Measurements from ENCODE around the gene FSIP1. TPM values are rescaled to one million over a fixed set of nuclear protein-coding genes. Genes with fewer than 3 reads are reported as not detected.

FSIP1 gene
- total and polyA plus RNA-seq, 4 donors = 3.6 to 7.3 (median 5.1) TPM

DNA sequence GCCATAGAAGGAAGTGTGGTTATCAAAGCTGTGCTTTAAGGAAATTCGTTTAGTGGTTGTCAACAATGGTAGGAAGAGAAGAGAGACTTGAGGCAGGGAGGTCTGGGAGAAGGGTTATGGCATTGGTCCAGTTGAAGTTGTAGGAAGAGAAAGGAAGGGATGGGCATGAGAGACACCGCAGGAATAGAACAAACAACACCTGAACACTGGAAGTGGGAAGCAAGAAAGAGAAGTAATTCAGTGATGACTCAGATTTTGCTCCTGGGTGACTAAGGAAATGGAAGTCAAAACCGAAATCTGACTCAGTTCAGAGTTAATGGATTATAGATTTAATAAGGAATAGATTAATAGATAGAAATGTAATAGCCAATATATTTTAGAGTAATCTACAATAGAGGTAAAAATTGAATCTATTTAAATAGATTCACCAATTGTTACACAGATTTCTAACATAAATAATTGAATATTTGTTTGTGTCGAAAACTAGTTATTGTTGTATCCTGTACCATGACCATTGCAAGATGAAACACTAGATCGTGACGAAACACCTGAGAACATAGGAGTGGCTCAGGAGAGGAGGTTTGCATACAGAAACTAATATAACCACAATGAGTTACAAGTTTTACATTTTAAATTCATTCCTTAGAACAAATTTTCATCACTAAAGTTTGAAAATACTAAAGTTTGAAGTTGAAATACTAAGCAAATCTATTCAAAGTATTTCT is 165.7 kb downstream of the FSIP1 start:
- no peak overlapping the region for H3K27ac ChIP-seq (ENCODE audit: low read depth, low read length)
- H3K4me3 ChIP-seq (ENCODE audit: low read depth, low read length) = no peak overlapping the region
- H3K36me3 ChIP-seq (ENCODE audit: control insufficient read depth, insufficient read depth, low read length) = no peaks in the 10 kb centered on the region
- H3K9me3 ChIP-seq (ENCODE audit: control insufficient read depth, insufficient read depth, low read length) = peaks cover 5% of the 10 kb centered on the region
- no peaks in the 10 kb centered on the region for H3K4me1 ChIP-seq (ENCODE audit: control insufficient read depth, insufficient read depth, low read length)
- DNase-seq (ENCODE audit: low read depth in 4 of 6, low spot score in 6 of 6) = no peak
- WGBS (ENCODE audit: insufficient coverage) = 70% methylated on average over 2 of the region's 6 CpGs
- H3K27me3 ChIP-seq (ENCODE audit: control insufficient read depth, insufficient read depth, low read length) = no peaks in the 10 kb centered on the region

GRCh38 chr15:39613861-39614260 is 168.8 kb downstream of the FSIP1 start:
- Histone ChIP-seq H3K4me1 (ENCODE audit: control insufficient read depth, insufficient read depth, low read length) (no peaks in the 10 kb centered on the region), H3K27ac (ENCODE audit: low read depth, low read length) (no peak overlapping the region), H3K27me3 (ENCODE audit: control insufficient read depth, insufficient read depth, low read length) (no peaks in the 10 kb centered on the region), H3K36me3 (ENCODE audit: control insufficient read depth, insufficient read depth, low read length) (no peaks in the 10 kb centered on the region), H3K9me3 (ENCODE audit: control insufficient read depth, insufficient read depth, low read length) (peaks cover 15% of the 10 kb centered on the region), H3K4me3 (ENCODE audit: low read depth, low read length) (no peak overlapping the region)
- no peak for DNase-seq (ENCODE audit: low read depth in 4 of 6, low spot score in 6 of 6)
- no CpG with 5 or more reads among the region's 2 CpGs for WGBS (ENCODE audit: insufficient coverage)

DNA sequence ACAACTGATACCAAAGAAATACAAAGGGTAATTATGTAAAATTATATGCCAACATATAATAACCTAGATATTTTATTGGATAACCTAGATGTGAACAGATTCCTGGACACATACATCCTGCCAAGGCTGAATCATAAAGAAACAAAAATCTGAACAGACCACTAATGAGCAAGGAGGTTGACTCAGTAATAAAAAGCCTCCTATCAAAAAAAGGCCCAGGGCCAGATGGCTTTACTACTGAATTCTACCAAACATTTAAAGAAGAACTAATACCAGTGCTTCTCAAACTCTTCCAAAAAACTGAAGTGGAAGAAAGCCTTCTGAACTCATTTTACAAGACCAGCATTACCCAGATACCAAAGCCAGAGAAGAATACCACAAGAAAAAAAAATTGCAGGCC is 169.4 kb downstream of the FSIP1 start:
- no peak overlapping the region for H3K4me3 ChIP-seq (ENCODE audit: low read depth, low read length)
- H3K27ac ChIP-seq (ENCODE audit: low read depth, low read length) = no peak overlapping the region
- H3K27me3 ChIP-seq (ENCODE audit: control insufficient read depth, insufficient read depth, low read length) = no peaks in the 10 kb centered on the region
- peaks cover 15% of the 10 kb centered on the region for H3K9me3 ChIP-seq (ENCODE audit: control insufficient read depth, insufficient read depth, low read length)
- H3K4me1 ChIP-seq (ENCODE audit: control insufficient read depth, insufficient read depth, low read length) = no peaks in the 10 kb centered on the region
- no peaks in the 10 kb centered on the region for H3K36me3 ChIP-seq (ENCODE audit: control insufficient read depth, insufficient read depth, low read length)
- DNase-seq (ENCODE audit: low read depth in 4 of 6, low spot score in 6 of 6) = no peak

- no peak for DNase-seq (ENCODE audit: low read depth in 4 of 6, low spot score in 6 of 6)
- Histone ChIP-seq H3K4me1 (ENCODE audit: control insufficient read depth, insufficient read depth, low read length) (no peaks in the 10 kb centered on the region), H3K4me3 (ENCODE audit: low read depth, low read length) (no peak overlapping the region), H3K27ac (ENCODE audit: low read depth, low read length) (no peak overlapping the region), H3K9me3 (ENCODE audit: control insufficient read depth, insufficient read depth, low read length) (peaks cover 15% of the 10 kb centered on the region), H3K36me3 (ENCODE audit: control insufficient read depth, insufficient read depth, low read length) (no peaks in the 10 kb centered on the region), H3K27me3 (ENCODE audit: control insufficient read depth, insufficient read depth, low read length) (no peaks in the 10 kb centered on the region)
These were observed 172.0 kb downstream of the FSIP1 start for GRCh38 chr15:39610665-39611064.

DNA sequence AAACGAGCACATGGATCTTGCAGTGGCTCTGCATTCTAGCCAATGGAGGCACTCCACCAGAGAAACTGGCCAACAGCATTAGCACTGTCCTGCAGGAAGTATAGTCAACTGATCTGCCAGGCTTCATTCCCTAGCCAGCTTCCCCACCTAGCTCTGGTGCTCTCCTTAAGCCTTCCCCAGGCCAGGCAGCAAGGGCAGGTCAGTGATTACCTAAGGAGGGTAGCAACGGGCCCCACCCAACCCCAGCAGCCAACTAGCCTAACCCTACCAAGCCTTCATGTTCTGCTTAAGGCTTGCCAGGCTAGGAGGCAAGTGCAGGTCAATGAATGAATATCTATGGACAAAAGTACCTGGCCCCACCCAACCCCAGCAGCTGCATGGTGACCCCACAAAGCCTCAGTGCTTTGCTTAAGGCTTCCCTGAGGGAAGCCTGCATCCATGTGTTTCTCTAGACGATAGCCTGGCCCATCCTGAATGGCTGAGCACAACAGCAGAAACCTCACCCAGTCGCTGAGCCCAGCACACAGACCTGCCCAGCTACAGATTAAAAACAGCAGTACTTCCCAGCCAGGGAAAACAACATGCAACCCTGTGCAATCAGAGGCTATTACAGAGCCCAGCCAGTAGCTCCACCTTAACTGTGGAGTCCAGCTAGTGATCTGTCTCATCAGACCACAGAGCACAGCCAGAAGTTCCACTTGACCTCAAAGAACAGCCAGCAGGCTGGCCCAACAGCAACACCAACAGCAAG is 173.3 kb downstream of the FSIP1 start:
- peaks cover 13% of the 10 kb centered on the region for H3K9me3 ChIP-seq (ENCODE audit: control insufficient read depth, insufficient read depth, low read length)
- H3K27ac ChIP-seq (ENCODE audit: low read depth, low read length) = no peak overlapping the region
- no peaks in the 10 kb centered on the region for H3K36me3 ChIP-seq (ENCODE audit: control insufficient read depth, insufficient read depth, low read length)
- WGBS (ENCODE audit: insufficient coverage) = 77% methylated on average over 3 of the region's 4 CpGs
- H3K4me1 ChIP-seq (ENCODE audit: control insufficient read depth, insufficient read depth, low read length) = no peaks in the 10 kb centered on the region
- no peak overlapping the region for H3K4me3 ChIP-seq (ENCODE audit: low read depth, low read length)
- no peak for DNase-seq (ENCODE audit: low read depth in 4 of 6, low spot score in 6 of 6)
- no peaks in the 10 kb centered on the region for H3K27me3 ChIP-seq (ENCODE audit: control insufficient read depth, insufficient read depth, low read length)

- Histone ChIP-seq H3K36me3 (ENCODE audit: control insufficient read depth, insufficient read depth, low read length) (no peaks in the 10 kb centered on the region), H3K27ac (ENCODE audit: low read depth, low read length) (no peak overlapping the region), H3K9me3 (ENCODE audit: control insufficient read depth, insufficient read depth, low read length) (peaks cover 11% of the 10 kb centered on the region), H3K4me3 (ENCODE audit: low read depth, low read length) (no peak overlapping the region), H3K4me1 (ENCODE audit: control insufficient read depth, insufficient read depth, low read length) (no peaks in the 10 kb centered on the region), H3K27me3 (ENCODE audit: control insufficient read depth, insufficient read depth, low read length) (no peaks in the 10 kb centered on the region)
- 83% methylated on average over 1 of the region's 2 CpGs for WGBS (ENCODE audit: insufficient coverage)
- DNase-seq (ENCODE audit: low read depth in 4 of 6, low spot score in 6 of 6) = no peak
These were observed 174.2 kb downstream of the FSIP1 start for GRCh38 chr15:39608185-39609139.

GRCh38 chr15:39605146-39605545 is 177.5 kb downstream of the FSIP1 start:
- H3K27ac ChIP-seq (ENCODE audit: low read depth, low read length) = no peak overlapping the region
- no peaks in the 10 kb centered on the region for H3K9me3 ChIP-seq (ENCODE audit: control insufficient read depth, insufficient read depth, low read length)
- H3K36me3 ChIP-seq (ENCODE audit: control insufficient read depth, insufficient read depth, low read length) = no peaks in the 10 kb centered on the region
- H3K4me1 ChIP-seq (ENCODE audit: control insufficient read depth, insufficient read depth, low read length) = no peaks in the 10 kb centered on the region
- WGBS (ENCODE audit: insufficient coverage) = no CpG with 5 or more reads among the region's 1 CpG
- no peak overlapping the region for H3K4me3 ChIP-seq (ENCODE audit: low read depth, low read length)
- no peaks in the 10 kb centered on the region for H3K27me3 ChIP-seq (ENCODE audit: control insufficient read depth, insufficient read depth, low read length)
- DNase-seq (ENCODE audit: low read depth in 4 of 6, low spot score in 6 of 6) = no peak

DNA sequence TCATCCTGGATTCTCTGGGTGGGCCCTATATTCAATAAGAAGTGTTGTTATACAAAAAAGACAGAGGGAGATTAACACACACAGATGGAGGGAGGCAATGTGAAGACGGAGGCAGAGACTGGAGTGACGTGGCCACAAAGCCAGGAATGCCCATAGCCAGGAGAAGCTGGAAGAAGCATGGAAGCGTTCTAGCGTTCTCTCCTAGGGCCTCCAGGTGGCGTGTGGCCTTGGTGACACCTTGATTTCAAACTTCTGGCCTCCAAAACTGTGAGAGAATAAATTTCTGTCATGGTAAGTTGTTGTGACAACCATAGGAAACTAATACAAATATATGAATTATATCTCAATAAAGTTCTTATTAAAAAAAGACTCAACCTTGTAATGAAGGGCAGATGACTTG is 180.5 kb downstream of the FSIP1 start:
- H3K27ac ChIP-seq (ENCODE audit: low read depth, low read length) = no peak overlapping the region
- H3K27me3 ChIP-seq (ENCODE audit: control insufficient read depth, insufficient read depth, low read length) = no peaks in the 10 kb centered on the region
- 93% methylated on average over 2 of the region's 5 CpGs for WGBS (ENCODE audit: insufficient coverage)
- no peaks in the 10 kb centered on the region for H3K9me3 ChIP-seq (ENCODE audit: control insufficient read depth, insufficient read depth, low read length)
- H3K4me3 ChIP-seq (ENCODE audit: low read depth, low read length) = no peak overlapping the region
- DNase-seq (ENCODE audit: low read depth in 4 of 6, low spot score in 6 of 6) = no peak
- H3K36me3 ChIP-seq (ENCODE audit: control insufficient read depth, insufficient read depth, low read length) = no peaks in the 10 kb centered on the region
- H3K4me1 ChIP-seq (ENCODE audit: control insufficient read depth, insufficient read depth, low read length) = no peaks in the 10 kb centered on the region

GRCh38 chr15:39599871-39600270 is 182.8 kb downstream of the FSIP1 start:
- H3K9me3 ChIP-seq (ENCODE audit: control insufficient read depth, insufficient read depth, low read length) = no peaks in the 10 kb centered on the region

More at GRCh38 chr15:39599871-39600270, 182.8 kb downstream of the FSIP1 start:
- no peak for DNase-seq (ENCODE audit: low read depth in 4 of 6, low spot score in 6 of 6)
- WGBS (ENCODE audit: insufficient coverage) = 89% methylated on average over 1 of the region's 2 CpGs
- Histone ChIP-seq H3K27ac (ENCODE audit: low read depth, low read length) (no peak overlapping the region), H3K4me3 (ENCODE audit: low read depth, low read length) (no peak overlapping the region), H3K36me3 (ENCODE audit: control insufficient read depth, insufficient read depth, low read length) (no peaks in the 10 kb centered on the region), H3K27me3 (ENCODE audit: control insufficient read depth, insufficient read depth, low read length) (no peaks in the 10 kb centered on the region), H3K4me1 (ENCODE audit: control insufficient read depth, insufficient read depth, low read length) (no peaks in the 10 kb centered on the region)

Data from spinal cord (tissue), 10 donors.